A673 (cell line): ENCODE results near the gene MST1. TPM values are rescaled to one million over a fixed set of nuclear protein-coding genes. Genes with fewer than 3 reads are reported as not detected.

Experiments used
- BruUV-seq: library from RNA; stranded (reverse); fragments of 400-500 nt; replicated peaks from 2 replicates; lab custom pipeline; 2021; lab: Mats Ljungman, UMichigan
- CTCF ChIA-PET: fragments of 300-600 bp; sonication (Branson Sonifier 250); formaldehyde crosslinking; loops from one replicate; lab custom pipeline; 2022; ENCODE audit warnings: antibody characterized with exemption; lab: Charles Lee
- POLR2A ChIA-PET: fragments of 300-600 bp; sonication (Branson Sonifier 250); formaldehyde crosslinking; loops from one replicate; lab custom pipeline; 2022; ENCODE audit warnings: antibody characterized with exemption; ENCODE audit not compliant: low non-redundant PET; lab: Charles Lee
- DNase-seq: peaks from one replicate; pipeline ENCODE4 v3.0.0-alpha.2; 2015; ENCODE audit warnings: low spot score
- H3K27ac ChIP-seq: fragments of 200-600 bp; sonication (generic); 2 replicates; pipeline ENCODE4 v1.5.1; 2016; ENCODE audit warnings: mixed run types, low read depth, mild to moderate bottlenecking, mixed read lengths, antibody characterized with exemption, low read length; ENCODE audit not compliant: poor library complexity, severe bottlenecking
- H3K27me3 ChIP-seq: fragments of 200-600 bp; sonication (generic); replicated peaks from 2 replicates; pipeline ENCODE4 v1.6.1; 2017; ENCODE audit warnings: mixed run types, low read depth, mild to moderate bottlenecking, mixed read lengths, antibody characterized with exemption, low read length; ENCODE audit not compliant: insufficient read depth, poor library complexity
- H3K36me3 ChIP-seq: fragments of 200-600 bp; sonication (generic); 2 replicates; pipeline ENCODE4 v1.6.1; 2016; ENCODE audit warnings: mixed run types, mild to moderate bottlenecking, mixed read lengths, antibody characterized with exemption, low read length; ENCODE audit not compliant: insufficient read depth, poor library complexity, severe bottlenecking
- H3K4me1 ChIP-seq: fragments of 200-600 bp; sonication (generic); 2 replicates; pipeline ENCODE4 v1.6.1; 2017; ENCODE audit warnings: mixed run types, mild to moderate bottlenecking, mixed read lengths, antibody characterized with exemption, low read length; ENCODE audit not compliant: insufficient read depth, poor library complexity, severe bottlenecking
- H3K4me3 ChIP-seq: fragments of 200-600 bp; sonication (generic); 2 replicates; pipeline ENCODE4 v1.5.1; 2016; ENCODE audit warnings: low read depth, mixed run types, mild to moderate bottlenecking, mixed read lengths, low read length; ENCODE audit not compliant: poor library complexity, severe bottlenecking
- H3K9me3 ChIP-seq: fragments of 200-600 bp; sonication (generic); 2 replicates; pipeline ENCODE4 v1.6.1; 2016; ENCODE audit warnings: mixed run types, low read depth, mild to moderate bottlenecking, mixed read lengths, antibody characterized with exemption, low read length; ENCODE audit not compliant: poor library complexity, severe bottlenecking
- EZH2 ChIP-seq: fragments of 200-600 bp; sonication (generic); IDR thresholded peaks from 2 replicates; pipeline ENCODE4 v1.6.1; 2017; ENCODE audit warnings: borderline replicate concordance, low read depth, mild to moderate bottlenecking, mixed read lengths, antibody characterized with exemption, low read length; ENCODE audit not compliant: poor library complexity, severe bottlenecking
- intact Hi-C: fragments of 100-400 bp; cut with micrococcal nuclease; formaldehyde crosslinking; loops from one replicate; pipeline ENCODE4 v1.10.0; 2022; ENCODE audit not compliant: unreplicated experiment
- total RNA-seq: library from RNA; stranded (reverse); gene quantifications from 2 replicates; pipeline ENCODE4 v1.2.3, GENCODE V29; 2021
- TF ChIP-seq, protein P1 (sequence below): fragments of 300-800, 200-600 bp; sonication (generic); conservative IDR thresholded peaks from 2 replicates; pipeline ENCODE4 v1.5.1; 2017; ENCODE audit warnings: low read depth, mild to moderate bottlenecking, antibody characterized with exemption, low read length, moderate library complexity, mixed read lengths

The MST1 gene
- total RNA-seq, 1 experiment from 2014 or later, result 3.7 TPM

DNA sequence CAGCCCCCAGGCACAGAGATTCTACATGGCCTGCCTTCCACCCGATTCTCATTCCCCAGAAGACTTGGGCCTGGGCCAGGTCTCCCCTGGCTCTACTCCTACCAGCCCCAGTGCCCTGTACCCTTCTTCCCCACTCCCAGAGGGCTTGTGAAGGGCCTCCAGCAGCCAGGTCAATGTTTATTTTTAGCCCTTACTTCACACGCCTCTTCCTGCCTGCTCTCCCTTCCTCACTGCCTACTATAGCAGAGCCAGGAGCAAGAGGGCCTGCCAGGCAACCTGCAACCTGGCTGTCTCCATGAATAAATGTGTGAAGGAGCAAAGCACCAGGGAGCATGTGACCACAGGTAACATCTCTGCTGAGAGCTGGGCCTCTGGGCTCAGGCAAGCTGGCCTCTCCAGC is 41.5 kb downstream of the MST1 start:
- H3K4me3 ChIP-seq, result no peak overlapping the region
- intact Hi-C loops, result no loop called here
- no TSS peak for BruUV-seq
- no peaks in the 10 kb centered on the region for H3K4me1 ChIP-seq
- no peaks in the 10 kb centered on the region for H3K36me3 ChIP-seq
- TF ChIP-seq EZH2, result no peak
- TF ChIP-seq, protein P1, sequence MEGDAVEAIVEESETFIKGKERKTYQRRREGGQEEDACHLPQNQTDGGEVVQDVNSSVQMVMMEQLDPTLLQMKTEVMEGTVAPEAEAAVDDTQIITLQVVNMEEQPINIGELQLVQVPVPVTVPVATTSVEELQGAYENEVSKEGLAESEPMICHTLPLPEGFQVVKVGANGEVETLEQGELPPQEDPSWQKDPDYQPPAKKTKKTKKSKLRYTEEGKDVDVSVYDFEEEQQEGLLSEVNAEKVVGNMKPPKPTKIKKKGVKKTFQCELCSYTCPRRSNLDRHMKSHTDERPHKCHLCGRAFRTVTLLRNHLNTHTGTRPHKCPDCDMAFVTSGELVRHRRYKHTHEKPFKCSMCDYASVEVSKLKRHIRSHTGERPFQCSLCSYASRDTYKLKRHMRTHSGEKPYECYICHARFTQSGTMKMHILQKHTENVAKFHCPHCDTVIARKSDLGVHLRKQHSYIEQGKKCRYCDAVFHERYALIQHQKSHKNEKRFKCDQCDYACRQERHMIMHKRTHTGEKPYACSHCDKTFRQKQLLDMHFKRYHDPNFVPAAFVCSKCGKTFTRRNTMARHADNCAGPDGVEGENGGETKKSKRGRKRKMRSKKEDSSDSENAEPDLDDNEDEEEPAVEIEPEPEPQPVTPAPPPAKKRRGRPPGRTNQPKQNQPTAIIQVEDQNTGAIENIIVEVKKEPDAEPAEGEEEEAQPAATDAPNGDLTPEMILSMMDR, result no peak
- ChIA-PET CTCF (no interaction called here), POLR2A (no interaction called here)
- no peaks in the 10 kb centered on the region for H3K9me3 ChIP-seq
- no peaks in the 10 kb centered on the region for H3K27me3 ChIP-seq
- H3K27ac ChIP-seq, result no peak overlapping the region
- DNase-seq, result no peak

DNA sequence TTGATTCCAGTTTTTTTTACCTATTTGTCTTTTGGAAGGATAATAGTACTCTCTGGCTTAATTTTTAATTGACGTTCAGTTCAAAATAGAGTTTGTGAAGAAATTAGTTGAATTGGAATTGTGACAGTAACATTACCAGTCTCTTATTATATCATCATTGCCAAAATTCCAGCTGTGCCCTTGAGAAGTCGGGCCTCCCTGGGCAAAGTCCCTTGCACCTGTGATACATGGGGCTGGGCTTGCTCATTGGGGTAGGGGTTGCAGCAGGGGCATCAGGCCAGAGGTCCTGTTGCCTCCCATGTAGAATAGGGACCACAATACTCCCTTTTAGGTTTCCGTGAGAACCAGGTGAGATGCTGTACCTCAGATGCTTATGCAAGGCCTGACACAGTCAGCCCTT is 43.0 kb downstream of the MST1 start:
- intact Hi-C loops, result no loop called here
- Histone ChIP-seq H3K9me3 (no peaks in the 10 kb centered on the region), H3K4me1 (no peaks in the 10 kb centered on the region), H3K36me3 (no peaks in the 10 kb centered on the region), H3K27ac (no peak overlapping the region), H3K27me3 (no peaks in the 10 kb centered on the region), H3K4me3 (no peak overlapping the region)
- CTCF ChIA-PET, result no interaction called here
- DNase-seq, result no peak
- POLR2A ChIA-PET, result no interaction called here
- TF ChIP-seq, protein P1, result no peak
- no peak for TF ChIP-seq EZH2
- BruUV-seq, result no TSS peak

DNA sequence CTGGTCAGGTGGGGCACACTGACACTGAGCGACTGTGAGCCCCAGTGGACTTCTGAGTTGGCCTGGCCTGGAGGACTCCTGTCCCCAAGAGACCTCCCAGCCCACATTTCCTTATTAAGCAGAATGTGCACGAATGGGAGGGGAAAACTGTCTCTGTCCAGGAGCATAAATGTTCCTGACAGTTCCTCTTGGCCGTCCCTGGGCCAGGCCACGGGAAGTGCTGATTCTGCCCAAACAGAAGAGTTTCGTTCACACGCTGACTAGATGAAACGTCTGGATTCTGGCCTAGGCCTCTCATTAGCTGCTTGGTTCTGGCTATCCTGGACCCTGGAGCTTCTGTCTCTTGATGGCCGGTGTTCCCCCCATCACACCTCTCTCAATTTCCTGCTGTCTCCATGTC is 44.6 kb downstream of the MST1 start:
- Histone ChIP-seq H3K4me1 (no peaks in the 10 kb centered on the region), H3K9me3 (no peaks in the 10 kb centered on the region), H3K27me3 (no peaks in the 10 kb centered on the region), H3K27ac (no peak overlapping the region), H3K36me3 (no peaks in the 10 kb centered on the region), H3K4me3 (no peak overlapping the region)
- TF ChIP-seq, protein P1, result no peak
- no peak for TF ChIP-seq EZH2
- CTCF ChIA-PET, result no interaction called here
- POLR2A ChIA-PET, result no interaction called here
- no TSS peak for BruUV-seq
- intact Hi-C loops, result no loop called here
- no peak for DNase-seq
